ENCODE data around the gene MCF2L2. TPM values are rescaled to one million over a fixed set of nuclear protein-coding genes. Genes with fewer than 3 reads are reported as not detected.

MCF2L2 gene
- total RNA-seq, 2 experiments from 2014 or later, result 1.0 to 1.7 TPM

GRCh38 chr3:183329543-183329942 is 98.9 kb downstream of the MCF2L2 start:
- Mint-ChIP-seq H3K9me3 (no peaks in the 10 kb centered on the region), H3K27me3 (ENCODE audit: low read depth) (no peaks in the 10 kb centered on the region), H3K36me3 (ENCODE audit: low read depth) (no peaks in the 10 kb centered on the region), H3K4me1 (ENCODE audit: low read depth) (peaks cover 24% of the 10 kb centered on the region), H3K27ac (no peak overlapping the region), H3K4me3 (no peak overlapping the region)
- CTCF ChIA-PET, result no interaction called here
- intact Hi-C loops (cut with micrococcal nuclease), result loop anchor here (2.0 to 5.0 kb wide), 2 partner anchors 77 to 119 kb away; partner anchors contain the start of gene B3GNT5
- no peak for DNase-seq

- CTCF ChIA-PET, result interaction anchor here (0.6 to 0.7 kb wide), 2 partner anchors 37 to 163 kb away, joined by 4 read pairs; no protein-coding TSS in a partner anchor
- no peaks in the 10 kb centered on the region for H3K36me3 Mint-ChIP-seq (ENCODE audit: low read depth)
- H3K27ac Mint-ChIP-seq, result no peak overlapping the region
- no peaks in the 10 kb centered on the region for H3K9me3 Mint-ChIP-seq
- no peak for DNase-seq
- H3K4me3 Mint-ChIP-seq, result no peak overlapping the region
- peaks cover 24% of the 10 kb centered on the region for H3K4me1 Mint-ChIP-seq (ENCODE audit: low read depth)
- H3K27me3 Mint-ChIP-seq (ENCODE audit: low read depth), result no peaks in the 10 kb centered on the region
- intact Hi-C loops (cut with micrococcal nuclease), result loop anchor here (1.0 to 5.0 kb wide), 3 partner anchors 43 to 118 kb away; partner anchors contain the start of gene B3GNT5
Measured at GRCh38 chr3:183328823-183329222, 99.6 kb downstream of the MCF2L2 start.

GRCh38 chr3:183328164-183328563 is 100.3 kb downstream of the MCF2L2 start:
- no peaks in the 10 kb centered on the region for H3K36me3 Mint-ChIP-seq (ENCODE audit: low read depth)
- no peaks in the 10 kb centered on the region for H3K27me3 Mint-ChIP-seq (ENCODE audit: low read depth)
- CTCF ChIA-PET, result interaction anchor here (0.6 to 0.7 kb wide), 2 partner anchors 36 to 163 kb away, joined by 4 read pairs; no protein-coding TSS in a partner anchor
- H3K4me3 Mint-ChIP-seq, result no peak overlapping the region
- intact Hi-C loops (cut with micrococcal nuclease), result loop anchor here (1.0 to 5.0 kb wide), 3 partner anchors 42 to 117 kb away; partner anchors contain the start of gene B3GNT5
- H3K4me1 Mint-ChIP-seq (ENCODE audit: low read depth), result peaks cover 24% of the 10 kb centered on the region
- DNase-seq, result no peak
- no peak overlapping the region for H3K27ac Mint-ChIP-seq
- no peaks in the 10 kb centered on the region for H3K9me3 Mint-ChIP-seq

GRCh38 chr3:183327343-183327742 is 101.1 kb downstream of the MCF2L2 start:
- CTCF ChIA-PET, result no interaction called here
- Mint-ChIP-seq H3K36me3 (ENCODE audit: low read depth) (no peaks in the 10 kb centered on the region), H3K9me3 (no peaks in the 10 kb centered on the region), H3K4me3 (no peak overlapping the region), H3K27ac (no peak overlapping the region), H3K4me1 (ENCODE audit: low read depth) (peaks cover 24% of the 10 kb centered on the region), H3K27me3 (ENCODE audit: low read depth) (no peaks in the 10 kb centered on the region)
- DNase-seq, result no peak
- intact Hi-C loops (cut with micrococcal nuclease), result loop anchor here (5.0 kb wide), 1 partner anchor 75 kb away; the partner anchor contains the start of gene B3GNT5

GRCh38 chr3:183324083-183324482 is 104.3 kb downstream of the MCF2L2 start:
- Mint-ChIP-seq H3K27me3 (ENCODE audit: low read depth) (no peaks in the 10 kb centered on the region), H3K4me3 (no peak overlapping the region), H3K4me1 (ENCODE audit: low read depth) (peaks cover 33% of the 10 kb centered on the region), H3K36me3 (ENCODE audit: low read depth) (no peaks in the 10 kb centered on the region), H3K27ac (no peak overlapping the region), H3K9me3 (no peaks in the 10 kb centered on the region)
- DNase-seq, result no peak
- CTCF ChIA-PET, result no interaction called here
- intact Hi-C loops (cut with micrococcal nuclease), result no loop called here

GRCh38 chr3:183319371-183319770 is 109.0 kb downstream of the MCF2L2 start:
- CTCF ChIA-PET, result interaction anchor here (1.1 to 1.3 kb wide), 3 partner anchors 34 to 448 kb away, joined by 3 to 4 read pairs (median 4); no protein-coding TSS in a partner anchor
- peaks cover 14% of the 10 kb centered on the region for H3K4me1 Mint-ChIP-seq (ENCODE audit: low read depth)
- no peak for DNase-seq
- intact Hi-C loops (cut with micrococcal nuclease), result loop anchor here (1.0 to 2.0 kb wide), 4 partner anchors 12 to 45 kb away; no protein-coding TSS in a partner anchor
- H3K27me3 Mint-ChIP-seq (ENCODE audit: low read depth), result peaks cover 3% of the 10 kb centered on the region
- no peak overlapping the region for H3K27ac Mint-ChIP-seq
- no peak overlapping the region for H3K4me3 Mint-ChIP-seq
- no peaks in the 10 kb centered on the region for H3K36me3 Mint-ChIP-seq (ENCODE audit: low read depth)
- H3K9me3 Mint-ChIP-seq, result no peaks in the 10 kb centered on the region

GRCh38 chr3:183318877-183319276 is 109.5 kb downstream of the MCF2L2 start:
- intact Hi-C loops (cut with micrococcal nuclease), result loop anchor here (1.0 to 2.0 kb wide), 4 partner anchors 12 to 46 kb away; no protein-coding TSS in a partner anchor
- Mint-ChIP-seq H3K36me3 (ENCODE audit: low read depth) (no peaks in the 10 kb centered on the region), H3K4me1 (ENCODE audit: low read depth) (peaks cover 14% of the 10 kb centered on the region), H3K27me3 (ENCODE audit: low read depth) (peaks cover 3% of the 10 kb centered on the region), H3K27ac (no peak overlapping the region), H3K4me3 (no peak overlapping the region), H3K9me3 (no peaks in the 10 kb centered on the region)
- no peak for DNase-seq
- CTCF ChIA-PET, result interaction anchor here (1.3 kb wide), 1 partner anchor 33 kb away, joined by 4 read pairs; no protein-coding TSS in a partner anchor

GRCh38 chr3:183317886-183318865 is 110.2 kb downstream of the MCF2L2 start:
- no peaks in the 10 kb centered on the region for H3K36me3 Mint-ChIP-seq (ENCODE audit: low read depth)
- no peaks in the 10 kb centered on the region for H3K9me3 Mint-ChIP-seq
- H3K27ac Mint-ChIP-seq, result no peak overlapping the region
- H3K4me1 Mint-ChIP-seq (ENCODE audit: low read depth), result peaks cover 16% of the 10 kb centered on the region
- no peak overlapping the region for H3K4me3 Mint-ChIP-seq
- intact Hi-C loops (cut with micrococcal nuclease), result loop anchor here (2.0 kb wide), 2 partner anchors 31 to 47 kb away; no protein-coding TSS in a partner anchor
- CTCF ChIA-PET, result interaction anchor here (1.3 kb wide), 1 partner anchor 32 kb away, joined by 4 read pairs; no protein-coding TSS in a partner anchor
- peaks cover 3% of the 10 kb centered on the region for H3K27me3 Mint-ChIP-seq (ENCODE audit: low read depth)
- DNase-seq, result no peak

GRCh38 chr3:183317271-183317670 is 111.1 kb downstream of the MCF2L2 start:
- H3K36me3 Mint-ChIP-seq (ENCODE audit: low read depth), result no peaks in the 10 kb centered on the region
- intact Hi-C loops (cut with micrococcal nuclease), result no loop called here
- H3K9me3 Mint-ChIP-seq, result no peaks in the 10 kb centered on the region
- H3K27me3 Mint-ChIP-seq (ENCODE audit: low read depth), result peaks cover 3% of the 10 kb centered on the region
- H3K4me3 Mint-ChIP-seq, result no peak overlapping the region
- no peak overlapping the region for H3K27ac Mint-ChIP-seq
- no peak for DNase-seq
- peaks cover 18% of the 10 kb centered on the region for H3K4me1 Mint-ChIP-seq (ENCODE audit: low read depth)
- CTCF ChIA-PET, result no interaction called here

GRCh38 chr3:183315739-183316138 is 112.7 kb downstream of the MCF2L2 start:
- H3K4me3 Mint-ChIP-seq, result no peak overlapping the region
- CTCF ChIA-PET, result interaction anchor here (0.7 kb wide), 1 partner anchor 127 kb away, joined by 3 read pairs; no protein-coding TSS in a partner anchor
- no peak overlapping the region for H3K27ac Mint-ChIP-seq
- intact Hi-C loops (cut with micrococcal nuclease), result no loop called here
- peaks cover 18% of the 10 kb centered on the region for H3K4me1 Mint-ChIP-seq (ENCODE audit: low read depth)
- H3K27me3 Mint-ChIP-seq (ENCODE audit: low read depth), result peaks cover 3% of the 10 kb centered on the region
- no peaks in the 10 kb centered on the region for H3K9me3 Mint-ChIP-seq
- H3K36me3 Mint-ChIP-seq (ENCODE audit: low read depth), result no peaks in the 10 kb centered on the region
- DNase-seq, result no peak

GRCh38 chr3:183313764-183314163 is 114.7 kb downstream of the MCF2L2 start:
- no peaks in the 10 kb centered on the region for H3K36me3 Mint-ChIP-seq (ENCODE audit: low read depth)
- intact Hi-C loops (cut with micrococcal nuclease), result no loop called here
- peaks cover 7% of the 10 kb centered on the region for H3K4me1 Mint-ChIP-seq (ENCODE audit: low read depth)
- CTCF ChIA-PET, result interaction anchor here (1.0 kb wide), 1 partner anchor 10 kb away, joined by 3 read pairs; no protein-coding TSS in a partner anchor
- no peak overlapping the region for H3K4me3 Mint-ChIP-seq
- H3K27me3 Mint-ChIP-seq (ENCODE audit: low read depth), result peaks cover 3% of the 10 kb centered on the region
- no peak for DNase-seq
- H3K9me3 Mint-ChIP-seq, result no peaks in the 10 kb centered on the region
- no peak overlapping the region for H3K27ac Mint-ChIP-seq

- no peaks in the 10 kb centered on the region for H3K36me3 Mint-ChIP-seq (ENCODE audit: low read depth)
- no peaks in the 10 kb centered on the region for H3K9me3 Mint-ChIP-seq
- DNase-seq, result no peak
- H3K4me3 Mint-ChIP-seq, result no peak overlapping the region
- H3K27ac Mint-ChIP-seq, result no peak overlapping the region
- intact Hi-C loops (cut with micrococcal nuclease), result no loop called here
- CTCF ChIA-PET, result no interaction called here
- peaks cover 3% of the 10 kb centered on the region for H3K27me3 Mint-ChIP-seq (ENCODE audit: low read depth)
- H3K4me1 Mint-ChIP-seq (ENCODE audit: low read depth), result peaks cover 6% of the 10 kb centered on the region
Measured at GRCh38 chr3:183313351-183313750, 115.1 kb downstream of the MCF2L2 start.

All from activated naive CD4-positive, alpha-beta T cell treated with anti-CD3 and anti-CD28 coated beads for 36 hours (primary cell).